GM18861 (cell line): ENCODE results near the gene AMBRA1.
A peak's percentile ranks its signal among the peaks of the same experiment; 100 is the strongest.

Experiments
- ATAC-seq: cut with Tn5 transposase; IDR thresholded peaks from one replicate; pipeline ENCODE4 v1.9.1; 2021; ENCODE audit not compliant: unreplicated experiment

Gene AMBRA1

DNA sequence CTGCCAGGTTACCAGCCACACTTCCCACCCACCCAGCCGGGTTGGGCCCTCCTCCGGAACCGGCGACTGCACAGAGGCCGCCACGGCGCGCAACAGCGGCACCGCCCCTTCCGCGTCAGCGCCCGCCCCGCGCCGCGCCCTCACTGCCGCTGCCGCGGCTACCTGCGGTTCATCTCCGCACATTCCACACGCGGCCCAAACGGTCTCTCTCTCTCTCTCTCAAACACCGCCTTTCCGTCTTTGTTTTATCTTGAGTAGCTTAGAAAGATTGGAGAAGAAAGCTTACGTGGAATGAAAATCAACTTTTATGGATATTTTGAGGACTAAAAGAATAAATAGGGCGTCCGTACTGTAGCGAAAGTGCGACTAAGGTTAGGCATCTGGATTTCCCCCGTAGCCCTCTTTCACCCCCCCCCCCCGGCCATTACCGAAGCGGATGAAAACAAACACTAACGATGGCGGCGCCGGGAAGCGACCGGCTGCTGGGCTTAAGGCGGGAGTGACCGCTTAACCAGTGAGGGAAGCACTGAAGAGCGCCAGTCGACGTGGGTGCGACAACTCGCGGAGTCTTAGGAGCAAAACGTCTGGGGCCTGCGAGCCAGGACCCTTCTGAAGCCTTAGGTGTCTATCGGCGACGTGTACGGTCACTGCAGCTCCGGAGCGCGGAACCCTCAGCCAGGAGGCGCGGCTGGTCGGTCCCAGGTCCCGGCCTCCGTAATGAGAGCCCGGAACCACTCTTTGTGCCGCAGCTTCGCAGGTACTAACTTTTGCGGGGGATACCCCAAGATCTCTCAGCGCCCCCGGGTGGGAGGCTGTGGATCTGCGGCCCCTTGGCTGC is 23.5 kb upstream of the AMBRA1 start, which contains the start of the genes ATG13 and HARBI1:
ATG13 (plus strand) TSS at position 420 of the 838 bp plus-strand sequence. CDS start 26,739 bp downstream, outside the sequence.
HARBI1 (minus strand) TSS at position 94 of the 838 bp plus-strand sequence. CDS start 990 bp downstream, outside the sequence.
- ATAC-seq: peak; percentile 90

GRCh38 chr11:46616551-46617133 is 22.8 kb upstream of the AMBRA1 start:
- no peak for ATAC-seq

- ATAC-seq: no peak
These were observed 21.9 kb upstream of the AMBRA1 start for GRCh38 chr11:46615756-46616155.

- no peak for ATAC-seq
These were observed 18.5 kb upstream of the AMBRA1 start for GRCh38 chr11:46612326-46612725.

- ATAC-seq: no peak
These were observed 17.9 kb upstream of the AMBRA1 start for GRCh38 chr11:46611526-46612304.

DNA sequence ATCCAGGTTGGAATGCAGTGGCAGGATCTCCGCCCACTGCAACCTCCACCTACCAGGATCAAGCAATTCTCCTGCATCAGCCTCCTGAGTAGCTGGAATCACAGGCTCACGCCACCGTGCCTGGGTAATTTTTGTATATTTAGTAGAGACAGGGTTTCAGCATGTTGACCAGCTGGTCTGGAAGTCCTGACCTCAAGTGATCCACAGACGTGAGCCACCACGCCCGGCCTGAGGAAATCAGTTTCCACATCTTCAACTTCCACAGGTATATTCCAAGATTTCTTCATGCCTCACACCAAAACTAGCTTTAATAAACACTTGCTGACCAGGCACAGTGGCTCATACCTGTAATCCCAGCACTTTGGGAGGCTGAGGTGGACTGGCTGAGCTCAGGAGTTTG is 15.6 kb upstream of the AMBRA1 start:
- ATAC-seq: no peak

GRCh38 chr11:46607516-46607915 is 13.7 kb upstream of the AMBRA1 start:
- ATAC-seq: no peak

GRCh38 chr11:46604796-46605195 is 11.0 kb upstream of the AMBRA1 start:
- no peak for ATAC-seq

GRCh38 chr11:46603704-46604308 is 10.0 kb upstream of the AMBRA1 start:
- no peak for ATAC-seq

GRCh38 chr11:46601129-46601528 is 7.3 kb upstream of the AMBRA1 start:
- no peak for ATAC-seq

- no peak for ATAC-seq
These were observed 6.6 kb upstream of the AMBRA1 start for GRCh38 chr11:46600194-46600960.

DNA sequence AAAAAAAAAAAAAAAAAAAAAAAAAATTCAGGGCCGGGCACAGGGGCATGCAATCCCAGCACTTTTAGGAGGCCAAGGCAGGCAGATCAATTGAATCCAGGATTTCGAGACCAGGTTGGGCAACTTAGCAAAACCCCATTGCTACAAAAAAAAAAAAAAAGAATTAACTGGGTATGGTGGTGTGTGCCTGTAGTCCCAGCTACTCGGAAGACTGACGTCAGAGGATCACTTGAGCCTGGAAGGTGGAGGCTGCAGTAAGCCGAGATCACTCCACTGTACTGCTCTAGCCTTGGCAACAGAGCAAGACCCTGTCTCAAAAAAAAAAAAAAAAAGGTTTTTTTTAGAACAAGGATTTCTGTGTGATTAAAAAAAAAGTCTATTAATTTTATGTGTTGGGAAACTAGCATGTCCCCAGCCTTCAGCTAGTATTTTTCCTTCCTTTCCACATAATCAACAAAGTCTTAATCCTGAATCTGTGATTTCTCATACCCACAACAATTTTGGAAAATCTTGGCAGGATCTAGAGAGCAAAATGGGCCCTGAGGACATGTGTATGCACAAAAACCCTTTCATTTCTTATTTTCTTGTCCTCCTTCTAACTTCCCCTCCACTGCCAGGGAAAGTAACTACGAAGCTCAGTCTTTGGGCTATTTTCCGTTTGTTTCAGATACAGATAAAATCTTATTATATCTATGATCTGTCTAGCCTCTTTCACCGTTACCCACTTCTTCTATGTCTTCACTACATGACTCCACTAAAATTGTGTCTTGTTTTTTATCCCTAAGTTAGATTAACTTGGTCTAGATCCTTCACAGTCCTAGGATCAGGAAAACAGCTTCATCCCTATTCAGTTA is 5.7 kb upstream of the AMBRA1 start:
- no peak for ATAC-seq

GRCh38 chr11:46597609-46598219 is 3.9 kb upstream of the AMBRA1 start:
- no peak for ATAC-seq

- no peak for ATAC-seq
These were observed 3.3 kb upstream of the AMBRA1 start for GRCh38 chr11:46597155-46597554.

DNA sequence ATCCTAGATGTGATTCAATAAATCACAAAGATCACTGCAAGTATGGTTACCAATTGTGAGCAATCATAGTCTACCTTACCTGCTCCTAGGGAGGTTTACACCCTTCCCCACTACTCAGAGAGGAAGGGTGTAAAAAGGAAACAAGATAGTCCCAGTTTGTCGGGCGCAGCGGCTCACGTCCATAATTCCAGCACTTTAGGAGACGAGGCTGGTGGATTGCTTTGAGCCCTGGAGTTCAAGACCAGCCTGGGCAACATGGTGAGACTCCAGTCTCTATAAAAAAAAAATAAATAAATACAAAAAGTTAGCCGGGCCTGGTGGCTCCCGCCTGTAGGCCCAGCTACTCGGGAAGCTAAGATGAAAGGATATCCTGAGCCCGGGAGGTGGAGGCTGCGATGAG is 962 bp upstream of the AMBRA1 start:
- ATAC-seq: no peak

DNA sequence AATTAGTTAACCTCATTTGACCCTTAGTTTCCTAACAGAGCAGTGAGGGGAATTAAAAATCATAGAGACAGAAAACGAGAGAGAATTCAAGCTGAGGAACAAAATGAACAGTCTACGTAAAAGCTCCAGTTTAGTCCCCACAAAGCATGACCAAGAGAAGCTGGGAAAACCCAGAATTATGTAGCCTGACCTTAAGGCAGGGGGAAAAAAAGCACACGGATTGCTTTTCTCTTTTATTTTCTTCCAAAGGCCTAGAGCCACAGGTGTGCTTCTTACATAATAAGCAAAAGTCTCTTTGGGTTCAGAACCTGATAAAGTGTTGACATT is 514 bp upstream of the AMBRA1 start:
- no peak for ATAC-seq

DNA sequence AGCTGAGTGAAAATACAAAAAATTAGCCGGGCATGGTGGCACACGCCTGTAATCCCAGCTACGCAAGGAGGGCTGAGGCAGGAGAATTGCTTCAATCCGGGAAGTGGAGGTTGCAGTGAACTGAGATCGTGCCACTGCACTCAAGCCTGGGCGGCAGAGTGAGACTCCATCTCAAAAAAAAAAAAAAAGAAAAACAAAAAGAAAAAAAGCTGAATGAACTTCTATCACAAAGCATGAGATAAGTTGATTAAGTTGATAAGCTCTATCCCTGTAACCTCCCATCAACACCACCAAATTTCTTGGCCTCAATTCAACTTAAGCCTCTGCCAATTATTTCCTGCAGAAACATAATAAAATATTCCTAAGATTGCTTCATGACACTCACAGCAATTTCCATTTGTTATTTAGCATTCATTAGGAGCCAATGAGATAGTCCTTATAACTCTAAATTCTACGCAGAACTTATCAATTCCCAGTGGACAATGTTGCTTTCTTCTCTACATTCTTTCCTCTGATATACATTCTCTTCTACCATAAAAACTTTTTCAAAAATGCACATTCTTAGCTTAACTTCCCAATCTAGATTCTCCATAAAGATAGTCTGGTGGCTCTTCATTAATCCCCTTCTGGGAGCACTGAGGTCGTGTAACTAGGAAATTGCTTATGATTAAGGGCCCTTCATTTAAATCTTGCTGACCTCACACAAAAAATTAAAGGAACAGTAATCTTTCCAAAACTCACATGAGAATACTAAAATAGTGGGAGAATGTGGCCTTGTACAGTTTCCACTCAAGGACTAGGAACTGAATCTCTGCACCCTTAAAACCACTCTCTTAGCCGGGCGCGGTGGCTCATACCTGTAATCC is 2.9 kb downstream of the AMBRA1 start:
- ATAC-seq: no peak

GRCh38 chr11:46588915-46589314 is 4.9 kb downstream of the AMBRA1 start:
- no peak for ATAC-seq
